ENCODE data around the gene PLAC1.

DNA sequence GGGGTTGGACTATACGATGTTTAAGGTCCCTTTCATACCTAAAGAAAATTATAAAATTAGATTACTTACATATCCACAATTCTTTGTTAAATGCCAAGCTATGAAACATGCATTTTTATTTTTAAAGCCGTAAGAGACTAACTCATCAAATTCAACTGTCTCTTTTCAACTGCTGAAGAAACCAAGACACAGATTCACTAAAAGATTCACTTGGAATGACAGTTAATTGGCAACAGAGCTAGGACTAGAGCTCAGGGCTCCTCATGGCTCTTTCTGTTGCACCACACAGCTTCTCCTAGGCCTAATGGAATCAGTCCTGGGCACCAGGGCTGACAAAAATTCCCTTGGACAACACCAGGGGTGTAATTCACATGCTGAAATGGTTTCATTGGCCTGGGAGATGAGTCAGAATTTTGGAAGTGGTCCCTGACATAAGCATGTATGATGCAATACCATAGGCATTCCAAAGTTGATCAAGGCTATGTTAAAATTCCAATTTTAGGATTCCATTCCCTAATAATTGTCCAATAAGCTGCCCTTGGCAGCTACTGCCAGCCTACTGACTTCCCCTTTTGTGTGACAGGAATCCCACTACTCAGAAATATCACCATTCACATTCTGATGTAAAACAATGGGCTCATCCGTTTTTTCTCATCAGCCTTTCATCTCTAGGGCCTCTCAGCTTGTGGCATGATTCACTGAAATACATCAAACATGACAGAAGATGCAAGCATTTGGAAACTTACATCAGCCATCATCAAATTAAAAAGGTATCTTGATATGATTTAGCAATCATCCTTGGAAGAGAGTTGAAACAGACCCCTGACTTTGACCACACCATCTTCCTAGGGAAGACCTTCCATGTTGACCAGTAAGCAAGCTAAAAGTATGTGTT, 54.2 kb downstream of the PLAC1 start:
- TF ChIP-seq NFYB (CRISPR knock-in tag; conservative IDR thresholded peaks at IDR 0.05; ENCODE audit: low read depth) = no peak
- TF ChIP-seq ELF4 (CRISPR knock-in tag; IDR thresholded peaks at IDR 0.05; ENCODE audit: low read depth) = no peak

Measured in WTC11 (cell line).